SK-N-SH (cell line): ENCODE data around the gene CTXND1. TPM values are rescaled to one million over a fixed set of nuclear protein-coding genes. Genes with fewer than 3 reads are reported as not detected.

Source experiments
- CTCF ChIA-PET: fragments of 300-600, 350-600 bp; formaldehyde crosslinking; extraction: SDS; loops from one replicate; lab custom pipeline; 2021; lab: Yijun Ruan, JAX
- POLR2A ChIA-PET: fragments of 350-600 bp; sonication (Branson Sonifier 250); formaldehyde crosslinking; extraction: SDS; loops from one replicate; lab custom pipeline; 2020; ENCODE audit warnings: antibody characterized with exemption, inconsistent platforms; lab: Yijun Ruan, JAX
- DNase-seq: peaks from one replicate; pipeline ENCODE4 v3.0.0; 2012
- H2AFZ ChIP-seq: fragments of 200-600 bp; sonication (generic); 2 replicates; pipeline ENCODE4 v1.8.1; 2016; ENCODE audit warnings: antibody characterized with exemption, mild to moderate bottlenecking, low read depth
- H3F3A ChIP-seq: fragments of 200-600 bp; sonication (generic); replicated peaks from 2 replicates; pipeline ENCODE3; 2016; ENCODE audit warnings: antibody characterized with exemption, mild to moderate bottlenecking; ENCODE audit not compliant: insufficient read depth
- H3K27ac ChIP-seq, 2 experiments: fragments of 200-500 bp in 1 of 2; fragments of 200-600 bp in 1 of 2; sonication (Bioruptor generic) in 1 of 2; sonication (generic), shearing (Covaris generic) in 1 of 2; 2 replicates each; pipeline versions ENCODE4 v1.5.1 to v1.6.1; 2014 to 2016; ENCODE audit warnings: low read depth in 2 of 2, inconsistent platforms in 1 of 2, low read length in 1 of 2, mild to moderate bottlenecking in 1 of 2, mixed read lengths in 1 of 2
- H3K27me3 ChIP-seq: fragments of 200-600 bp; sonication (generic), shearing (Covaris generic); 2 replicates; pipeline ENCODE4 v1.6.1; 2016; ENCODE audit warnings: mixed run types; ENCODE audit not compliant: insufficient read depth
- H3K36me3 ChIP-seq, 2 experiments: fragments of 200-500 bp in 1 of 2; fragments of 200-600 bp in 1 of 2; sonication (Bioruptor generic) in 1 of 2; sonication (generic) in 1 of 2; replicated peaks in 1 of 2; 2 replicates each; pipeline versions ENCODE3 to v1.5.1; 2014 to 2016; ENCODE audit warnings: low read length in 1 of 2, mild to moderate bottlenecking in 1 of 2; ENCODE audit not compliant: insufficient read depth in 2 of 2, control insufficient read depth in 1 of 2
- H3K4me1 ChIP-seq, 2 experiments: fragments of 200-500 bp in 1 of 2; fragments of 200-600 bp in 1 of 2; sonication (Bioruptor generic) in 1 of 2; sonication (generic), shearing (Covaris generic) in 1 of 2; 2 replicates each; pipeline versions ENCODE4 v1.5.1 to v1.6.1; 2014 to 2016; ENCODE audit warnings: low read depth in 1 of 2, low read length in 1 of 2, mixed run types in 1 of 2; ENCODE audit not compliant: insufficient read depth in 2 of 2, control insufficient read depth in 1 of 2
- H3K4me2 ChIP-seq: fragments of 200-600 bp; sonication (generic), shearing (Covaris generic); 2 replicates; pipeline ENCODE4 v1.6.1; 2017; ENCODE audit warnings: mixed run types
- H3K4me3 ChIP-seq, 2 experiments: fragments of 200-500 bp in 1 of 2; fragments of 200-600 bp in 1 of 2; sonication (Bioruptor generic) in 1 of 2; sonication (generic), shearing (Covaris generic) in 1 of 2; 2 replicates each; pipeline versions ENCODE4 v1.5.1 to v1.8.1; 2014 to 2016; ENCODE audit warnings: low read depth in 2 of 2, inconsistent platforms in 1 of 2, low read length in 1 of 2, mild to moderate bottlenecking in 1 of 2, mixed read lengths in 1 of 2, moderate library complexity in 1 of 2
- H3K79me2 ChIP-seq: fragments of 200-600 bp; sonication (generic); 2 replicates; pipeline ENCODE4 v1.8.1; 2017; ENCODE audit warnings: mild to moderate bottlenecking; ENCODE audit not compliant: insufficient read depth
- H3K9ac ChIP-seq: fragments of 200-600 bp; sonication (generic); 2 replicates; pipeline ENCODE4 v1.6.1; 2017; ENCODE audit warnings: mixed run types
- H3K9me2 ChIP-seq: fragments of 200-600 bp; sonication (generic); 2 replicates; pipeline ENCODE4 v1.6.1; 2017; ENCODE audit warnings: mixed run types
- H3K9me3 ChIP-seq: fragments of 200-600 bp; sonication (generic); 2 replicates; pipeline ENCODE4 v1.6.1; 2017; ENCODE audit warnings: mixed run types, mild to moderate bottlenecking, moderate library complexity
- H4K20me1 ChIP-seq: fragments of 200-600 bp; sonication (generic); 2 replicates; pipeline ENCODE4 v1.6.1; 2017; ENCODE audit warnings: mild to moderate bottlenecking, mixed run types; ENCODE audit not compliant: insufficient read depth
- CHD2 ChIP-seq: fragments of 150-350 bp; IDR thresholded peaks from 2 replicates; pipeline ENCODE4 v1.6.1; 2018; ENCODE audit warnings: low read length; ENCODE audit not compliant: partially characterized antibody
- ELF1 ChIP-seq: IDR thresholded peaks from 2 replicates; pipeline ENCODE4 v1.4.0; 2012
- EZH2phosphoT487 ChIP-seq: fragments of 200-600 bp; sonication (generic); IDR thresholded peaks from 2 replicates; pipeline ENCODE4 v1.6.1; 2017; ENCODE audit warnings: low read depth, mixed run types, mild to moderate bottlenecking, antibody characterized with exemption, moderate library complexity, borderline replicate concordance
- FOSL2 ChIP-seq: IDR thresholded peaks from 2 replicates; pipeline ENCODE4 v1.4.0; 2012; ENCODE audit warnings: low read depth, mild to moderate bottlenecking, moderate library complexity, borderline replicate concordance
- FOXJ3 ChIP-seq: sonication (generic); formaldehyde crosslinking; IDR thresholded peaks from 2 replicates; pipeline ENCODE4 v1.5.1; 2020; ENCODE audit warnings: mild to moderate bottlenecking, missing genetic modification reagents
- FOXM1 ChIP-seq: IDR thresholded peaks from 2 replicates; pipeline ENCODE4 v1.4.0; 2012; ENCODE audit warnings: low read depth, mild to moderate bottlenecking
- MXI1 ChIP-seq: IDR thresholded peaks from 2 replicates; pipeline ENCODE4 v1.6.1; 2012; ENCODE audit warnings: mild to moderate bottlenecking, low read depth, low read length, improper control_type of control experiment
- NFIC ChIP-seq: IDR thresholded peaks from 2 replicates; pipeline ENCODE4 v1.4.0; 2012; ENCODE audit warnings: borderline replicate concordance
- NRF1 ChIP-seq: IDR thresholded peaks from 2 replicates; pipeline ENCODE4 v1.6.1; 2012; ENCODE audit warnings: low read depth, mild to moderate bottlenecking, low read length
- POLR2AphosphoS5 ChIP-seq: IDR thresholded peaks from 2 replicates; pipeline ENCODE4 v1.6.1; 2012; ENCODE audit warnings: low read depth, low read length
- RCOR1 ChIP-seq: fragments of 150-350 bp; IDR thresholded peaks from 2 replicates; pipeline ENCODE4 v1.6.1; 2017; ENCODE audit warnings: antibody characterized with exemption, low read length
- RFX5 ChIP-seq: IDR thresholded peaks from 2 replicates; pipeline ENCODE4 v1.6.1; 2012; ENCODE audit warnings: mild to moderate bottlenecking, improper control_type of control experiment, low read length
- SIN3A ChIP-seq: IDR thresholded peaks from 2 replicates; pipeline ENCODE4 v1.6.1; 2012; ENCODE audit warnings: low read depth, mild to moderate bottlenecking, low read length, moderate library complexity, borderline replicate concordance
- SMC3 ChIP-seq: IDR thresholded peaks from 2 replicates; pipeline ENCODE4 v1.6.1; 2012; ENCODE audit warnings: low read depth, low read length, improper control_type of control experiment
- TAF1 ChIP-seq: IDR thresholded peaks from 2 replicates; pipeline ENCODE4 v1.6.1; 2012; ENCODE audit warnings: low read depth, mild to moderate bottlenecking, low read length, moderate library complexity, borderline replicate concordance
- TCF12 ChIP-seq: IDR thresholded peaks from 2 replicates; pipeline ENCODE4 v1.4.0; 2012
- TEAD4 ChIP-seq: IDR thresholded peaks from 2 replicates; pipeline ENCODE4 v1.4.0; 2012; ENCODE audit warnings: mild to moderate bottlenecking, borderline replicate concordance; ENCODE audit not compliant: insufficient read depth
- YY1 ChIP-seq: IDR thresholded peaks from 2 replicates; pipeline ENCODE4 v1.4.0; 2012; ENCODE audit warnings: low read depth, mild to moderate bottlenecking
- WGBS: methylation state at CpG from one replicate; pipeline ENCODE4 v1.1.6; 2017; ENCODE audit warnings: low lambda C conversion rate; 5-methylcytosine and 5-hydroxymethylcytosine counted together
- polyA plus RNA-seq, 3 experiments: library from polyadenylated mRNA; depleted of rRNA; stranded (reverse); fragments of >200 nt; gene quantifications; 2 replicates each; pipeline ENCODE4 v1.2.3, GENCODE V29; 2012
- TF ChIP-seq, protein P1 (sequence below): IDR thresholded peaks from 2 replicates; pipeline ENCODE4 v1.4.0; 2012; ENCODE audit warnings: low read depth
- TF ChIP-seq, protein P2 (sequence below): IDR thresholded peaks from 2 replicates; pipeline ENCODE4 v1.6.1; 2012; ENCODE audit warnings: mild to moderate bottlenecking, low read depth, low read length, moderate library complexity
- TF ChIP-seq, protein P3 (sequence below): fragments of 200-600 bp; sonication (generic); IDR thresholded peaks from 2 replicates; pipeline ENCODE4 v1.6.1; 2017; ENCODE audit warnings: antibody characterized with exemption, mild to moderate bottlenecking, moderate library complexity

The CTXND1 gene
- polyA plus RNA-seq, 1 of the 3 experiments (the other 2 are of a cell fraction), result not detected

DNA sequence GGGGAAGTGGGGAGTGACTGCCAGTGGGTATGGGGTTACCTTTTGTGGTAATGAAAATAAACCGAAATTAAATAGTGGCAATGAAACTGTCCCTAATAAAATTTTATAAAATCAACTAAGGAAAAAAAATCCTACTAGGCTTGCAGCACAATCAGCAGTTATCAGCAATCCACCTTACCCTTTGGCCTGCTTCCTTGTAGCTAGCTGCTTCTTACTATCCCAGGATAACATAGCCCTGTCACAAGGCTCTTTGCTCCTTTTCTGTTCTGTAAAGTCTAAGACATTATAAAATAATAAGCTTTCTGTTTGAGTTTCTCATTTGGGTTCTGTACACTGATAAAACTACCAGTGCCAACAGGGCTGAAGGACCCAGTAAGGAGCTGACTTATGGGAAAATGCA lies 23.0 kb upstream of the CTXND1 start:
- Histone ChIP-seq H3K79me2 (no peaks in the 10 kb centered on the region), H3K4me2 (no peak overlapping the region), H3K4me1 (no peaks in the 10 kb centered on the region), H3K4me3 (no peak overlapping the region), H3K36me3 (no peaks in the 10 kb centered on the region), H3K9me2 (no peaks in the 10 kb centered on the region), H3K9me3 (no peaks in the 10 kb centered on the region), H3K27ac (no peak overlapping the region), H2AFZ (no peak overlapping the region), H3K27me3 (peaks cover 9% of the 10 kb centered on the region; the same call in 1 of the 2 replicates), H3K9ac (no peak overlapping the region), H3F3A (no peaks in the 10 kb centered on the region), H4K20me1 (no peaks in the 10 kb centered on the region)
- POLR2A ChIA-PET, result no interaction called here
- CTCF ChIA-PET, result interaction anchor here (0.5 to 1.7 kb wide), 4 partner anchors 13 to 42 kb away, joined by 3 to 5 read pairs (median 3); no protein-coding TSS in a partner anchor
- whole genome bisulfite sequencing, result 18% methylated on average over 1 of the region's 1 CpG
- TF ChIP-seq, protein P1, sequence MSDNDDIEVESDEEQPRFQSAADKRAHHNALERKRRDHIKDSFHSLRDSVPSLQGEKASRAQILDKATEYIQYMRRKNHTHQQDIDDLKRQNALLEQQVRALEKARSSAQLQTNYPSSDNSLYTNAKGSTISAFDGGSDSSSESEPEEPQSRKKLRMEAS, result no peak
- no peak for TF ChIP-seq FOSL2
- TF ChIP-seq FOXJ3 (CRISPR knock-in tag), result no peak
- TF ChIP-seq EZH2phosphoT487, result no peak
- TF ChIP-seq SIN3A, result no peak
- no peak for TF ChIP-seq CHD2
- no peak for TF ChIP-seq NRF1
- TF ChIP-seq MXI1, result no peak
- TF ChIP-seq NFIC, result no peak
- no peak for TF ChIP-seq TEAD4
- TF ChIP-seq, protein P2, sequence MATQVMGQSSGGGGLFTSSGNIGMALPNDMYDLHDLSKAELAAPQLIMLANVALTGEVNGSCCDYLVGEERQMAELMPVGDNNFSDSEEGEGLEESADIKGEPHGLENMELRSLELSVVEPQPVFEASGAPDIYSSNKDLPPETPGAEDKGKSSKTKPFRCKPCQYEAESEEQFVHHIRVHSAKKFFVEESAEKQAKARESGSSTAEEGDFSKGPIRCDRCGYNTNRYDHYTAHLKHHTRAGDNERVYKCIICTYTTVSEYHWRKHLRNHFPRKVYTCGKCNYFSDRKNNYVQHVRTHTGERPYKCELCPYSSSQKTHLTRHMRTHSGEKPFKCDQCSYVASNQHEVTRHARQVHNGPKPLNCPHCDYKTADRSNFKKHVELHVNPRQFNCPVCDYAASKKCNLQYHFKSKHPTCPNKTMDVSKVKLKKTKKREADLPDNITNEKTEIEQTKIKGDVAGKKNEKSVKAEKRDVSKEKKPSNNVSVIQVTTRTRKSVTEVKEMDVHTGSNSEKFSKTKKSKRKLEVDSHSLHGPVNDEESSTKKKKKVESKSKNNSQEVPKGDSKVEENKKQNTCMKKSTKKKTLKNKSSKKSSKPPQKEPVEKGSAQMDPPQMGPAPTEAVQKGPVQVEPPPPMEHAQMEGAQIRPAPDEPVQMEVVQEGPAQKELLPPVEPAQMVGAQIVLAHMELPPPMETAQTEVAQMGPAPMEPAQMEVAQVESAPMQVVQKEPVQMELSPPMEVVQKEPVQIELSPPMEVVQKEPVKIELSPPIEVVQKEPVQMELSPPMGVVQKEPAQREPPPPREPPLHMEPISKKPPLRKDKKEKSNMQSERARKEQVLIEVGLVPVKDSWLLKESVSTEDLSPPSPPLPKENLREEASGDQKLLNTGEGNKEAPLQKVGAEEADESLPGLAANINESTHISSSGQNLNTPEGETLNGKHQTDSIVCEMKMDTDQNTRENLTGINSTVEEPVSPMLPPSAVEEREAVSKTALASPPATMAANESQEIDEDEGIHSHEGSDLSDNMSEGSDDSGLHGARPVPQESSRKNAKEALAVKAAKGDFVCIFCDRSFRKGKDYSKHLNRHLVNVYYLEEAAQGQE, result no peak
- no peak for TF ChIP-seq TCF12
- TF ChIP-seq TAF1, result no peak
- no peak for TF ChIP-seq RFX5
- no peak for DNase-seq

DNA sequence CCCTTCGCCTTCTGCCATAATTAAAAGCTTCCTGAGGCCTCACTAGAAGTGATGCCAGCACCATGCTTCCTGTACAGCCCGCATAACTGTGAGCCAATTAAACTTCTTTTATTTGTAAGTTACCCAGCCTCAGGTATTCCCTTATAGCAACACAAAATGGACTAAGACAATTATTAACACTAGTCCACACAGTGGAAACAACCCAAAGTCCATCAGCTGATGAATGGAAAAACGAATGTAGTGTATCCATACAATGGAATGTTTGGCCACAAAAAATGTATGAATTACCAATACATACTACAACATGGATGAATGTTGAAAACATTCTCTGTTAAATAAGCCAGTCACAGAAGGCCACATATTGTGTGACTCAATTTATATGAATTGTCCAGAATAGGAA lies 22.5 kb upstream of the CTXND1 start:
- Histone ChIP-seq H3K79me2 (no peaks in the 10 kb centered on the region), H3K36me3 (no peaks in the 10 kb centered on the region), H3K4me2 (no peak overlapping the region), H3K4me1 (no peaks in the 10 kb centered on the region), H3K9me3 (no peaks in the 10 kb centered on the region), H3K9ac (no peak overlapping the region), H3K4me3 (no peak overlapping the region), H2AFZ (no peak overlapping the region), H3F3A (no peaks in the 10 kb centered on the region), H3K27me3 (peaks cover 9% of the 10 kb centered on the region; the same call in 1 of the 2 replicates), H3K27ac (no peak overlapping the region), H3K9me2 (no peaks in the 10 kb centered on the region), H4K20me1 (no peaks in the 10 kb centered on the region)
- WGBS, result 40% methylated on average over 3 of the region's 3 CpGs
- POLR2A ChIA-PET, result no interaction called here
- TF ChIP-seq RCOR1 (no peak), ELF1 (no peak), FOSL2 (no peak), CHD2 (no peak), POLR2AphosphoS5 (no peak), FOXJ3 (CRISPR knock-in tag) (no peak), MXI1 (no peak), FOXM1 (no peak), NFIC (no peak), YY1 (no peak), SMC3 (no peak), RFX5 (no peak), NRF1 (no peak)
- TF ChIP-seq, protein P3, sequence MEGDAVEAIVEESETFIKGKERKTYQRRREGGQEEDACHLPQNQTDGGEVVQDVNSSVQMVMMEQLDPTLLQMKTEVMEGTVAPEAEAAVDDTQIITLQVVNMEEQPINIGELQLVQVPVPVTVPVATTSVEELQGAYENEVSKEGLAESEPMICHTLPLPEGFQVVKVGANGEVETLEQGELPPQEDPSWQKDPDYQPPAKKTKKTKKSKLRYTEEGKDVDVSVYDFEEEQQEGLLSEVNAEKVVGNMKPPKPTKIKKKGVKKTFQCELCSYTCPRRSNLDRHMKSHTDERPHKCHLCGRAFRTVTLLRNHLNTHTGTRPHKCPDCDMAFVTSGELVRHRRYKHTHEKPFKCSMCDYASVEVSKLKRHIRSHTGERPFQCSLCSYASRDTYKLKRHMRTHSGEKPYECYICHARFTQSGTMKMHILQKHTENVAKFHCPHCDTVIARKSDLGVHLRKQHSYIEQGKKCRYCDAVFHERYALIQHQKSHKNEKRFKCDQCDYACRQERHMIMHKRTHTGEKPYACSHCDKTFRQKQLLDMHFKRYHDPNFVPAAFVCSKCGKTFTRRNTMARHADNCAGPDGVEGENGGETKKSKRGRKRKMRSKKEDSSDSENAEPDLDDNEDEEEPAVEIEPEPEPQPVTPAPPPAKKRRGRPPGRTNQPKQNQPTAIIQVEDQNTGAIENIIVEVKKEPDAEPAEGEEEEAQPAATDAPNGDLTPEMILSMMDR, result no peak
- CTCF ChIA-PET, result interaction anchor here (0.5 to 1.7 kb wide), 3 partner anchors 13 to 41 kb away, joined by 3 to 5 read pairs (median 3); no protein-coding TSS in a partner anchor
- no peak for DNase-seq
